DMS 273 treated with DMSO at 0.1 percent for 48 hours (cell line): ENCODE measurements around the gene TRIM17.

ENCODE experiments used
- DNase-seq: peaks from one replicate; lab custom pipeline; 2025; lab: John Stamatoyannopoulos, UW

Gene TRIM17

GRCh38 chr1:228417061-228417460 is 400 bp upstream of the TRIM17 start:
- DNase-seq, result no peak

- no peak for DNase-seq
Observed at GRCh38 chr1:228415853-228416216, 826 bp downstream of the TRIM17 start.

GRCh38 chr1:228415221-228415620 is 1.4 kb downstream of the TRIM17 start:
- no peak for DNase-seq

GRCh38 chr1:228414511-228415211 is 2.0 kb downstream of the TRIM17 start:
- DNase-seq, result no peak

GRCh38 chr1:228413241-228414010 is 3.2 kb downstream of the TRIM17 start:
- DNase-seq, result no peak

GRCh38 chr1:228411548-228412430 is 4.9 kb downstream of the TRIM17 start:
- DNase-seq, result no peak

- no peak for DNase-seq
Observed at GRCh38 chr1:228411121-228411520, 5.5 kb downstream of the TRIM17 start.

GRCh38 chr1:228410671-228411070 is 6.0 kb downstream of the TRIM17 start:
- no peak for DNase-seq

- no peak for DNase-seq
Observed at GRCh38 chr1:228410015-228410414, 6.6 kb downstream of the TRIM17 start.

- no peak for DNase-seq
Observed at GRCh38 chr1:228408869-228409805, 7.5 kb downstream of the TRIM17 start.

- no peak for DNase-seq
Observed at GRCh38 chr1:228408041-228408868, 8.4 kb downstream of the TRIM17 start.

- no peak for DNase-seq
Observed at GRCh38 chr1:228407106-228408040, 9.3 kb downstream of the TRIM17 start.

- no peak for DNase-seq
Observed at GRCh38 chr1:228405979-228406228, 10.8 kb downstream of the TRIM17 start.

GRCh38 chr1:228405200-228405978 is 11.3 kb downstream of the TRIM17 start:
- DNase-seq, result no peak

- DNase-seq, result no peak
Observed at GRCh38 chr1:228404107-228404720, 12.4 kb downstream of the TRIM17 start.

GRCh38 chr1:228403231-228403631 is 13.4 kb downstream of the TRIM17 start:
- DNase-seq, result no peak

GRCh38 chr1:228402641-228403025 is 14.0 kb downstream of the TRIM17 start:
- DNase-seq, result no peak
